Activated CD4-positive, alpha-beta T cell treated with anti-CD3 and anti-CD28 coated beads for 48 hours (primary cell): ENCODE data around the gene CD69.
"Not testable (repeated sequence)": the region's sequence is repeated elsewhere in the genome, so short reads cannot be mapped to it uniquely, and the experiment has no call there.

Experiments used
- DNase-seq: peaks from one replicate; pipeline ENCODE4 v3.0.0-alpha.2; 2020

Gene CD69

DNA sequence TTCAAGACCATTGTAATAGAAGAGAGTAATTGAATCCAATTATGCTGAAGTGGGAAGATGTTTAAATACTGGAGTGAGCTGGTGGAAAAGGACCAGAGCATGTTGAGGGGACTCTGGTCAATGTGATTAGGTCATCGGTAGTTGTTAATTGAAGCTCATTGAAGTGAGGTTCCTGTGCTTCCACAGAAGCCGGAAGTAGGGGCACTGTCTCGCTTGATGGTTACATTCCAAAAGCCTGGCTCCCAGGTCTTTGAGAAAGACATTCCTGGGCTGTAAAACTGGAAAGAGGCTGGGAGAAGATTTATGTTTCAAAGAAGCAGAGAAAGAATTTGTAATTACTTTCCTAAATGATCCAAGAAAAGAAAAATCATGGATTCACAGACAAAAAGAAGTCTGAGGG, 15.5 kb downstream of the CD69 start:
- DNase-seq: no peak

DNA sequence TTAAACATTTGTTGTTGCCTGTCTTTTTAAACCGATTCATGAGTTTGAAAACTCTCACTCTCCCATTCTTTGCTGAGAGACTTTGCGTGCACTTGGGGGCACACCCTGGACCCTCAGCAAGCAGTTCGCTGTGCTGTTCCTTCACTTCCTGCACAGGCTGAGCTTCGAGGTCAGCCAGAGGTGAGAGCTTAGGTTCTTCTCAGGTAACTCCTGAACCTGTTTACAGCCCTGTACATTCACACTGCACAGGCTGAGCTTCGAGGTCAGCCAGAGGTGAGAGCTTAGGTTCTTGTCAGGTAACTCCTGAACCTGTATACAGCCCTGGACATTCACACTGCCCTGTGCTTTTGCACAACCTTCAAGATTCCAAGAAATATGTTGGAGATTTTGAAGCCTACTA, 18.0 kb downstream of the CD69 start:
- no peak for DNase-seq

DNA sequence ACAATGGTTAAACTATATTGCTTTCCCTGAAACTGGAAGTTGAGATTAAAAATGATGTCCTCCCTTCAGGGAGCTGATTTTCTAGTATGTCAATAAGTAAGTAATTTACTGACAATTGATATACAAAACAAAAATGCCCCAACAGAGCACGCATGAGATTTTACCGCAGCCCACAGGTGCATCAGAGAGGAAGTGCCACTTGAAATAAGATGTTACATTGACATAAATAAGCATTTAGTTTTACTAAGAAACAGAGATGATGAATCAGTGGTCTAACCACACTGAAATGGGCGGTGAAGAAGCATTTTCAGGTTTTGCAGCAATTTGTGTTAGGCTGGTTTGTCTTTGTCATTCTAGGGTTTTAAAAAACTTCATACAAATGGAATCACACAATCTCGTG, 19.0 kb downstream of the CD69 start:
- DNase-seq: peak; percentile 77

DNA sequence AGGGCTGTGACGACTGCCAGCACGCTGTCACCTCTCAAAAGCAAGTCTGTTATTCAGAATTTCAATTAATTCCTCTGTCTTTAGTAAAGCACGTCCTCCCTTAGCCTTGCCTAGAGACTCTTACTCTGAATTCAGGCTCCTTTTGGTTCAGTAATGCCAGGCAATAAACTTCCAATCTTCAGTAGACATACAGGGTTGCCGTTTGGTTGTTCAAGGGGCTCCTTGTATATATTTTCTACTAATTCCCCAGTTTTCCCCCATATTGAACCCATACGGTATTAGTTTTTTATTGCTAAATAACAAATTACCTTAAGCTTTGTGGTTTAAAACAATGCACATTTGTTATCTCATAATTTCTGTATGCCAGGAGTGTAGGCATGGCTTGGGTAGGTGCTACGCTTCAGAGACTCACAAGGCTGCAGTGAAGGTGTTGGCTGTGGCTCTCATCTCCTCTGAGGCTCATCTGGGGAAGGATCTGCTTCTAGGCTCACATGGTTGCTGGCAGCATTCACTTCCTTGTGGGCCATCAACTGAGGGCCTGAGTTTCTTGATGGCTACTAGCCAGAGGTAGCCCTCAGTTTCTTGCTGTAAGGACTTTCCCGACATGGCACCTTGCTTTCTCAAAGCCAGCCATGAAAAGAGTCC, 20.5 kb downstream of the CD69 start:
- no peak for DNase-seq

GRCh38 chr12:9739404-9740105, 21.1 kb downstream of the CD69 start:
- DNase-seq: not testable (repeated sequence)

- DNase-seq: not testable (repeated sequence)
These were observed 21.8 kb downstream of the CD69 start for GRCh38 chr12:9738905-9739304.

GRCh38 chr12:9736936-9737705, 23.6 kb downstream of the CD69 start:
- DNase-seq: no peak

- no peak for DNase-seq
These were observed 25.1 kb downstream of the CD69 start for GRCh38 chr12:9735601-9736000.

DNA sequence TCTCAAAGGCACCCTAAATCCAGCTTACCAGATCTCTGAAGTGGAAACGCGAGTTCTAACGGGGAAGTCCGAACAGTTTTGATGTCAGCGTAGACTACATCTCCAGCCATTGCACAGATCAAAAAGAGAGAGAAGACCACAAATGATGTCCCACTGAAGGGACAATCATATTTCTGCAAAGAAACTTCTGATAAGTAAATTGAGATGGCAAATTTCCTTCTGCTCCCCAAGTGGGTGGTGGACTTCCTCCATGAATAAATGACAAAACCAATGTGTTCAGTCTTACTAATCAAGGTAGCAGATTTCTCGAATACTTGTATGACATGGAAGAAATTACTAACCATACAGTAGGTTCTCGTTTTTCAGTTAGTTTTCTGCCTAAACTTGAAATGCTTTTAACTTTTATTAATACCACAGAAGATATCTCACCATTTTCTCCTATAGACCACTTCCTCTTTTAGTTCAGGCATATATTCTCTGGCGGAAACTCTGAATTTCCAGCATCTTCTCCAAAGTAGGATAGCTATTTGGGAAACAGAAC, 27.7 kb downstream of the CD69 start, which contains the start of gene CLECL1:
CLECL1 (minus strand) TSS at position 177 of the 541 bp plus-strand sequence.
- DNase-seq: no peak

GRCh38 chr12:9731797-9732196, 28.9 kb downstream of the CD69 start:
- DNase-seq: no peak

- no peak for DNase-seq
These were observed 29.3 kb downstream of the CD69 start for GRCh38 chr12:9731393-9731792.

GRCh38 chr12:9730591-9730990, 30.1 kb downstream of the CD69 start:
- no peak for DNase-seq

DNA sequence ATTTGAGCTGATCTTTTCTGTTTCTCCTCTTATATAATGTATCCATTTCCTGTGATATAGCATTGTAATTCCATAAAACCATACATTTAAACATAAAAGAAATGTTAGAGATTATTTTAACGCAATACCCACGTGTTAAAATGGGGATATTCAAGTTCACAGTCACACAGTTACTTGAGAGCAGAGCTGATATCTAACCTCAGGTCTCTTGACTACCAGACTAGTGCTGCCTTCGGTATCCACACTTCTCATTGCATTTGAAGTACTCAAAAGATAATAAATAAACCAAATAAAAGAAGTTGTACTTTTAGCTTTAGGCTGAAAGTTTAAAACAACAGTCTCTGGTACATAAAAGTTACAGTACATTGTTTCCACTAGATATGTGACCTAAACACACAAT, 30.7 kb downstream of the CD69 start:
- DNase-seq: no peak

DNA sequence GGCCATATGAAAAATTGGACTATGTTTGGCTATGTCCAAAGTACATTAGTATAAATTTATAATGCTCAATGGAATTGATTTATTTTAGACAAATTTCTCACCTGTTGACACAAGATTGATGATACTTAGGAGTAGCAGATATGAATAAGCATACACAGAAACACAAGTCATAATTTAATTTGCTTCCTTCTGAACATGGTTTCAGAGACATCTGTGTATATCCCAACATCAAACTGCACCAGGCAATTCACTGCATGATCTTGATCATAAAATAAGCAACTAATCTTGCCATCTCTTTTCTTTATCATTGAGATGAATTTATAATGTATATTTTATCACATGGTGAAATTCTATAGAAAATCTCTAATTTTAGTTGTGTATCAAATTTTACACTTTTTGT, 31.6 kb downstream of the CD69 start:
- no peak for DNase-seq

DNA sequence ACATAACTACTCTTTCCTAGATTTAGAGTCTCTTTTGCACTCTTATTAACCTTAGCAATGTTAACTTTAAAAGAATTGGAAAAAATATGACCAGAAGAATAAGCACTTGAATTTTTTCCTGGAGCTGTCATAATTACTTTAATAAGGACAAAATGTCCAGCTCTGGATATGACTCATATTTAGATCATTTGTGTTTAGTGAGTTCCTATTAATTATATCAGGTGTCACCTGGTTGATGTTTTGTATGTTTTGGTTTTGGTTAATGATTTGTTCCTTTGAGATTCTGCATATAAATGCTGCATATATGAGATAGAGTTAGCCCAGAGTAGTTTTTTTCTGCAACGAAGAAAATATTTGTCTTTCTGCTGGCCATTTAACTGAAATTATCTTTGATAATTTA, 32.9 kb downstream of the CD69 start:
- DNase-seq: no peak

DNA sequence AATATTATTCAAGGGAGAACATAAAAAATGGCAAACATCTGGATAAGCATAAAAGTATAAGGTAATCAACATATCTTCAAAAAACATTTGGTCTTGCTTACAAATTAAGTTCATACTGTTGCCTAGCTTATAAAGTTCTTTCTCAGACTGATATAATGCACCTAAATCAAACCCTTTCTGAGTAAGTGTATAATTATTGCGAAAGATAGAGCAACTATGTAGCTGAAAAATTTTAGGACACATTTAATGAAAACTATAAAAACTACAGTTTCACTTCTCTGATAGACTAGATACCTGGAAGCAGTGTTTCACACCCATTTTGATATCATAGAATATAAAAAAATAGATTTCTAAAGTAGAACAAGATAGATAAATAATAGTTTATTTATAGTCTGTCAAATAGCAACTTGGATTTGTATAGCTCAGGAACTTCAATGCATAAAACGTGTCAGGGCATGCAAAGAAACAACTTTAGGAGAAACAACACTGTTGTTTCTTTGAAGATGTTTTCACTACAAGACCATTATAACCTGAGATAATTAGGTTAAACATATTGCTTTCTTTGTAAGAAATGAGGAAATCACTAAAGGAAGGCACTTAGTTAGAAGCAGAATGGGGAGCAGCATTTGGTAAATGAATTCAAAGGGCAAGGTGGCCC, 35.4 kb downstream of the CD69 start:
- DNase-seq: no peak

- no peak for DNase-seq
These were observed 36.7 kb downstream of the CD69 start for GRCh38 chr12:9724023-9724422.

DNA sequence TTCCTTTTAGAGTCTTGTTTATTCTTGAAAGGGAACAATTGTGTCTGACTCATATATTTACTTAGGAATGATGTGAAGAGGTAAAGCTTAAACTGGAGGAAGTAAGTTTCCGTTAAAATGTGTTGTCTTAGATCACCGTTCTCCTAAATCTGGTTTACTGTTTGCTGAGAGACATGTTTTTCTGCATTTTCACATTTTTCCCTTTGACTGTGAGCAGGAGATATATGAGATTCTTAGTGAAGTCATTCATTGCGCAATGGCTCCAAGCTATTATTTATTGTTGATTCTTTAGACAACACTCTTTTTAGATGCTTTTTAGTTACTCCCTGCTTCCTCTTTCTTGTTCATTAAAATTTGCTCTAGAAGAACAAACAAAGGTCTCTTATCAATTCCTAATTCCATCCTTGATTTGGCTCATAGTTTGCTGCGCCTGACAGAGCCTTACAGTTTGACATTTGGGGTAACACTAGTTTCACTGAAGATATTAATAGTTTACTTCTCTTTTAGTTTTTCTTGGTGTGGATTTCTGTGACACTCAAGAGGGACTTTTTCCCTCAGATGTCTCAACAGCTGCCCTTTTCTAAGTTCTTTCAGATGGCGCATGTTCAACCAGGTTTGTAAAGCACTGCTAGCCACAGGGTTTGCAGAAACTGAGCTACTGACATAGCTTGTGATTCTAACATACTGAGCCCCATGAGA, 39.2 kb downstream of the CD69 start:
- DNase-seq: no peak

- DNase-seq: no peak
These were observed 40.9 kb downstream of the CD69 start for GRCh38 chr12:9719790-9720189.

GRCh38 chr12:9718968-9719367, 41.7 kb downstream of the CD69 start:
- DNase-seq: no peak

- DNase-seq: no peak
These were observed 43.4 kb downstream of the CD69 start for GRCh38 chr12:9717070-9717925.
